Caco-2 (cell line): ENCODE data around the gene RRAS2. TPM values are rescaled to one million over a fixed set of nuclear protein-coding genes. Genes with fewer than 3 reads are reported as not detected.
"Not testable (repeated sequence)": the region's sequence is repeated elsewhere in the genome, so short reads cannot be mapped to it uniquely, and the experiment has no call there.

Experiments
- BruUV-seq: library from RNA; stranded (reverse); fragments of 400-500 nt; replicated peaks from 2 replicates; lab custom pipeline; 2021; lab: Mats Ljungman, UMichigan
- CTCF ChIA-PET: fragments of 300-600 bp; sonication (Branson Sonifier 250); formaldehyde crosslinking; loops from one replicate; lab custom pipeline; 2022; ENCODE audit warnings: antibody characterized with exemption; lab: Charles Lee
- POLR2A ChIA-PET: fragments of 300-600 bp; sonication (Branson Sonifier 250); formaldehyde crosslinking; loops from one replicate; lab custom pipeline; 2022; ENCODE audit warnings: antibody characterized with exemption; lab: Charles Lee
- DNase-seq, 2 experiments: peaks; one replicate each; pipeline versions ENCODE4 v3.0.0 to v3.0.0-alpha.2; 2020 to 2022
- H3K27me3 ChIP-seq: replicated peaks from 2 replicates; pipeline ENCODE4 v1.6.0; 2011; ENCODE audit warnings: low read length; ENCODE audit not compliant: control insufficient read depth, insufficient read depth
- H3K36me3 ChIP-seq: 2 replicates; pipeline ENCODE4 v1.5.1; 2011; ENCODE audit warnings: low read length; ENCODE audit not compliant: control insufficient read depth, insufficient read depth
- H3K4me1 ChIP-seq: fragments of 250-450 bp; sonication (Bioruptor Pico); 2 replicates; pipeline ENCODE4 v1.5.1; 2020; ENCODE audit warnings: mild to moderate bottlenecking
- H3K4me3 ChIP-seq: 2 replicates; pipeline ENCODE4 v1.5.1; 2011; ENCODE audit warnings: low read depth, mild to moderate bottlenecking, control low read depth, low read length
- H3K9me3 ChIP-seq: fragments of 250-450 bp; sonication (Bioruptor Pico); 2 replicates; pipeline ENCODE4 v1.5.1; 2020; ENCODE audit warnings: mild to moderate bottlenecking, moderate library complexity
- H3K27ac Mint-ChIP-seq: one replicate; pipeline ENCODE4 v1.8.0; 2022; ENCODE audit warnings: mixed read lengths; ENCODE audit not compliant: unreplicated experiment
- H3K27me3 Mint-ChIP-seq: one replicate; pipeline ENCODE4 v1.8.0; 2022; ENCODE audit warnings: mixed read lengths; ENCODE audit not compliant: insufficient read depth, unreplicated experiment
- H3K36me3 Mint-ChIP-seq: one replicate; pipeline ENCODE4 v1.8.0; 2022; ENCODE audit warnings: mild to moderate bottlenecking, mixed read lengths; ENCODE audit not compliant: insufficient read depth, unreplicated experiment
- H3K4me1 Mint-ChIP-seq: one replicate; pipeline ENCODE4 v1.8.0; 2022; ENCODE audit warnings: low read depth, mixed read lengths; ENCODE audit not compliant: unreplicated experiment
- H3K4me3 Mint-ChIP-seq: one replicate; pipeline ENCODE4 v1.8.0; 2022; ENCODE audit warnings: mild to moderate bottlenecking, moderate library complexity, mixed read lengths; ENCODE audit not compliant: unreplicated experiment
- H3K9me3 Mint-ChIP-seq: one replicate; pipeline ENCODE4 v1.8.0; 2022; ENCODE audit warnings: mixed read lengths; ENCODE audit not compliant: unreplicated experiment
- intact Hi-C: fragments of 100-400 bp; cut with micrococcal nuclease; formaldehyde crosslinking; loops from one replicate; pipeline ENCODE4 v1.10.0; 2022; ENCODE audit not compliant: unreplicated experiment
- total RNA-seq: library from RNA; stranded (reverse); gene quantifications from 2 replicates; pipeline ENCODE4 v1.2.3, GENCODE V29; 2022
- TF ChIP-seq, protein P1 (sequence below), 2 experiments: fragments of 200-600 bp in 1 of 2; IDR thresholded peaks; 1 replicate in 1 of 2; 2 replicates in 1 of 2; pipeline versions ENCODE4 v1.5.1 to v1.8.0; 2011 to 2022; ENCODE audit warnings: antibody characterized with exemption in 1 of 2, control low read depth in 1 of 2, inconsistent platforms in 1 of 2, low read depth in 1 of 2, low read length in 1 of 2, mild to moderate bottlenecking in 1 of 2, moderate library complexity in 1 of 2; ENCODE audit not compliant: insufficient read depth in 1 of 2, severe bottlenecking in 1 of 2, unreplicated experiment in 1 of 2

RRAS2 gene
- total RNA-seq, 1 experiment from 2014 or later, result 94.7 TPM

DNA sequence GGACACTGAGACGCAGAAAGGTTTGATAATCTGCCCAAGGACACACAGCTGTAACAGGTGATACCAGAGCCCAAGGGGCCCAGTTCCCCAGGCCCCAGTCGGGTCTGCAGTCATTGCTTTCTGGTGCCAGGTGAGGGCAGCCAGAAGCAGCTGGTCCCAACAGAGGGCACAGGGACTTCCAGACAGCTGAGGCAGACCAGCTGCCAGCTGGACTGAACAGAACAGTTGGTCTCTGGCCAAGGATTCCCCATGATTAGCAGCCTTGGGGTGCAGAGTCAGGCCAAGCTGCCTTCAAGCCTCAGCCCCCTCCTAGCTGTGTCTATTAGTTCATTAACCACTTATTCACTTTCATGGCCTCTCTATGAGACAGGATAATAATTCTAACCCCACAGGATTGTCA, 105.6 kb downstream of the RRAS2 start:
- Histone ChIP-seq H3K36me3 (0 out of 2 replicates have a peak, but pooled peaks cover 1% of the 10 kb centered on the region), H3K27me3 (no peaks in the 10 kb centered on the region), H3K9me3 (no peaks in the 10 kb centered on the region), H3K4me3 (no peak overlapping the region), H3K4me1 (peaks cover 39% of the 10 kb centered on the region)
- no peak for DNase-seq
- Mint-ChIP-seq H3K9me3 (no peaks in the 10 kb centered on the region), H3K27ac (no peak overlapping the region), H3K27me3 (no peaks in the 10 kb centered on the region), H3K4me1 (peaks cover 28% of the 10 kb centered on the region), H3K4me3 (no peak overlapping the region), H3K36me3 (peaks cover 25% of the 10 kb centered on the region)
- ChIA-PET CTCF (interaction anchor here (0.7 to 1.6 kb wide), 2 partner anchors 291 to 655 kb away, joined by 3 to 4 read pairs; partner anchors contain the start of gene SPON1), POLR2A (no interaction called here)
- TF ChIP-seq, protein P1, sequence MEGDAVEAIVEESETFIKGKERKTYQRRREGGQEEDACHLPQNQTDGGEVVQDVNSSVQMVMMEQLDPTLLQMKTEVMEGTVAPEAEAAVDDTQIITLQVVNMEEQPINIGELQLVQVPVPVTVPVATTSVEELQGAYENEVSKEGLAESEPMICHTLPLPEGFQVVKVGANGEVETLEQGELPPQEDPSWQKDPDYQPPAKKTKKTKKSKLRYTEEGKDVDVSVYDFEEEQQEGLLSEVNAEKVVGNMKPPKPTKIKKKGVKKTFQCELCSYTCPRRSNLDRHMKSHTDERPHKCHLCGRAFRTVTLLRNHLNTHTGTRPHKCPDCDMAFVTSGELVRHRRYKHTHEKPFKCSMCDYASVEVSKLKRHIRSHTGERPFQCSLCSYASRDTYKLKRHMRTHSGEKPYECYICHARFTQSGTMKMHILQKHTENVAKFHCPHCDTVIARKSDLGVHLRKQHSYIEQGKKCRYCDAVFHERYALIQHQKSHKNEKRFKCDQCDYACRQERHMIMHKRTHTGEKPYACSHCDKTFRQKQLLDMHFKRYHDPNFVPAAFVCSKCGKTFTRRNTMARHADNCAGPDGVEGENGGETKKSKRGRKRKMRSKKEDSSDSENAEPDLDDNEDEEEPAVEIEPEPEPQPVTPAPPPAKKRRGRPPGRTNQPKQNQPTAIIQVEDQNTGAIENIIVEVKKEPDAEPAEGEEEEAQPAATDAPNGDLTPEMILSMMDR (IDR thresholded peaks at IDR 0.05; ENCODE audit: insufficient read depth in 1 of 2, low read depth in 1 of 2, low read length in 1 of 2, severe bottlenecking in 1 of 2, unreplicated experiment in 1 of 2), result no peak
- no TSS peak for BruUV-seq
- intact Hi-C loops, result no loop called here

DNA sequence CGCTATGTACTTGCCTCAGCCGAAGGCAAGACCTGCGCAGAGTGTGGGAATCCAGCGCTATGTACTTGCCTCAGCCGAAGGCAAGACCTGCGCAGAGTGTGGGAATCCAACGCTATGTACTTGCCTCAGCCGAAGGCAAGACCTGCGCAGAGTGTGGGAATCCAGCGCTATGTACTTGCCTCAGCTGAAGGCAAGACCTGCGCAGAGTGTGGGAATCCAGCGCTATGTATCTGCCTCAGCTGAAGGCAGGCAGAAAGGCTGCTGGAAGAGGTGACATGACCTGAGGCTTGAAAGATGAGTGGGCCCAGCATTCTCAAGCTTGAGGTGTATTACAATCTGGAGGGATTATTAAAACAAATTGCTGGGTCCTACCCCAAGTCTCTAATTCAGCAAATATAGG, 106.5 kb downstream of the RRAS2 start:
- H3K27me3 ChIP-seq, H3K36me3 ChIP-seq, POLR2A ChIA-PET, H3K9me3 ChIP-seq, intact Hi-C loops, H3K9me3 Mint-ChIP-seq, H3K4me3 Mint-ChIP-seq, BruUV-seq, DNase-seq, H3K27ac Mint-ChIP-seq, H3K27me3 Mint-ChIP-seq, H3K4me3 ChIP-seq: not testable (repeated sequence)
- Mint-ChIP-seq H3K4me1 (peaks cover 22% of the 10 kb centered on the region), H3K36me3 (peaks cover 16% of the 10 kb centered on the region)
- H3K4me1 ChIP-seq, result peaks cover 33% of the 10 kb centered on the region
- CTCF ChIA-PET, result interaction anchor here (1.6 kb wide), 1 partner anchor 290 kb away, joined by 4 read pairs; the partner anchor contains the start of gene SPON1

DNA sequence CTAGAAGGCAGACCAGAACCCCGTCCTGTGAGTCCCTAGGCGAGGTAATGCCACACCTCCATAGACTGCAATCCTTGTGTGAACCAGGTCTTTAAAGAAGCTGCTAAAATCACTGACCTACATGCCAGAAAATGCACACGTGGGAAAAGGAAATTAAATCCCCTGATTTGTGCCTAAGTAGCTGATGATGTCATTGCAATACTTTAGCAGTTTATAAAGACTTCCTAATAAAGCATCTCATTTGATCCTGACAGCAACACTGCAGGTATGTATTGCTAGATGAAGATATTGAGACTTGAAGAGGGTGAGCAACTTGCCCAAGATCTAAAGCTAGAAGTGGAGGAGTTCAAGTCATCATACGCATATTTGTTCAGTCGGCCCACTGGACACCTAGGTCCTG, 107.2 kb downstream of the RRAS2 start:
- intact Hi-C loops, result no loop called here
- Histone ChIP-seq H3K36me3 (0 out of 2 replicates have a peak, but pooled peaks cover 1% of the 10 kb centered on the region), H3K4me3 (no peak overlapping the region), H3K4me1 (peaks cover 25% of the 10 kb centered on the region), H3K9me3 (no peaks in the 10 kb centered on the region), H3K27me3 (no peaks in the 10 kb centered on the region)
- no peak for DNase-seq
- Mint-ChIP-seq H3K4me1 (peaks cover 22% of the 10 kb centered on the region), H3K4me3 (no peak overlapping the region), H3K27me3 (no peaks in the 10 kb centered on the region), H3K9me3 (no peaks in the 10 kb centered on the region), H3K36me3 (peaks cover 16% of the 10 kb centered on the region), H3K27ac (no peak overlapping the region)
- ChIA-PET POLR2A (no interaction called here), CTCF (interaction anchor here (0.7 to 1.1 kb wide), 2 partner anchors 285 to 296 kb away, joined by 3 to 4 read pairs; no protein-coding TSS in a partner anchor)
- TF ChIP-seq, protein P1 (IDR thresholded peaks at IDR 0.05; ENCODE audit: insufficient read depth in 1 of 2, low read depth in 1 of 2, low read length in 1 of 2, severe bottlenecking in 1 of 2, unreplicated experiment in 1 of 2), result no peak
- BruUV-seq, result no TSS peak
